ENCODE data around the gene NECTIN1.

NECTIN1 gene, protein sequence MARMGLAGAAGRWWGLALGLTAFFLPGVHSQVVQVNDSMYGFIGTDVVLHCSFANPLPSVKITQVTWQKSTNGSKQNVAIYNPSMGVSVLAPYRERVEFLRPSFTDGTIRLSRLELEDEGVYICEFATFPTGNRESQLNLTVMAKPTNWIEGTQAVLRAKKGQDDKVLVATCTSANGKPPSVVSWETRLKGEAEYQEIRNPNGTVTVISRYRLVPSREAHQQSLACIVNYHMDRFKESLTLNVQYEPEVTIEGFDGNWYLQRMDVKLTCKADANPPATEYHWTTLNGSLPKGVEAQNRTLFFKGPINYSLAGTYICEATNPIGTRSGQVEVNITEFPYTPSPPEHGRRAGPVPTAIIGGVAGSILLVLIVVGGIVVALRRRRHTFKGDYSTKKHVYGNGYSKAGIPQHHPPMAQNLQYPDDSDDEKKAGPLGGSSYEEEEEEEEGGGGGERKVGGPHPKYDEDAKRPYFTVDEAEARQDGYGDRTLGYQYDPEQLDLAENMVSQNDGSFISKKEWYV

DNA sequence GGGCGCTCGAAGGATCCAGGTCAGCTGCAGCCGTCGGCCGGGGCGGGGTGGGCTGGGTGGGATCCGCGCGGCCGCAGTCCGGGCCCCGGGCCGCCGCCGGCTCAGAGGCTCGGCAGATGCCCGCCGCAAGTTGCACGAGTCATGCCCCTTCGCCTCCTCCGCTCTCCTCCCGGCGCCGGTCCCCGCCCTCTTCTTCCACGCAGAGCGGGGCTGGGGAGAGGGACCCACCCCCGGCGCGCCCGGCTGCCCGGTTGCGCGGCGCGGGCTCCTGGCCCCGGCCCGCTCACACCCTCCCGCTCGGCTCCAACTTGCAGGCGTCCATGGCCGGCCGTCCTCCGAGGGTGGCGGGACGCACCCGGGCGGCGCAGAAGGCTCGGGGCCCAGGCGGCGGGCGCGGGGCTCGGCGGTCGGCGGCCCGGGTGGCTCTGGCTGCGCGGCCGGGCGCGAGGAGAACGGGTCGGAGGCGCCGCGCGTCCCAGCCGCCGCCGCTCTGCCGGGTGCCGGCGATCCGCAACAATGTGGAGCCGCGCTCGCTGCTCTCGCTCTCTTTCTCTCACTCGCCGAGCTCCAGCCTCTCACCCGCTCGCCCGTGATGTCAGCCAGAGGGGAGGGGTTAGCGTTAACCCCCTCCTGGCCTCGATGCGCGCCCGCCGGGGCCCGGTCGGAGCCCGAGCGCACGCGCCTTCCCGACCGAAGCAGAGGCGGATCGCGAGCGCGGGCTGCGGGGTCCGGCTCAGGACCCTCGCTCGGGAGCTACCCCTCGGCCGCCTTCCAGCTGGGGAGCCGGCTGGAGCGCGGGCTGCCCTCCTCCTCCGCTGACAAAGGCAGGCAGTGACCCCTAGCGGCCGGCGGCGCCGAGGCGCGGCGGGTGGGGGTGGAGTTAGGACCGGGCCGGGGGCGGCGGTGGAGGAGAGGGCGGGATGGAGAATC lies at the start of gene NECTIN1:
TSS of gene NECTIN1 (minus strand) at position 550 of the 930 bp plus-strand sequence. CDS start 647 bp downstream, outside the sequence.
- peak; percentile 95 for DNase-seq (ENCODE audit: low spot score)

- DNase-seq (ENCODE audit: low spot score): no peak
Measured at GRCh38 chr11:119778391-119779194, 49.6 kb upstream of the NECTIN1 start.

DNA sequence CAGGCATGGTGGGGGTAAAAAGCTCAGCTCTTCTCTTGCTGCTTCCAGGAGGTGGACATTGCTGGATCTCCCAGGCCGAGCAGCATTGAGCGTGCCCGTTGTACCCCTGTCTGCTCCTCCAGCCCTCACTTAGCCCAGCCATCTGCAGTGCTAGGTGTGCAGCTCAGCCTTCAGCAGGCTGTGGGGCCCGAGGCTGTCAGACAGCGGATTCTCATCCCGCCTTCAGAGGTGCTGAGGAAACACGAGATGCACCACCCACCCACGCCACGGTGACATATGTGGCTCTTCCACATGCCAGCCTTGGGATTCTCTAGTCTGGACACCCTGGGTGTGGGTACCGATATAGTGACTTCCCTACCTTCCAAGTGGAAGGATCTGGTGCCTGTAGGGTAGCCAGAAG lies 48.9 kb upstream of the NECTIN1 start:
- no peak for DNase-seq (ENCODE audit: low spot score)

GRCh38 chr11:119776651-119777050 lies 47.7 kb upstream of the NECTIN1 start:
- no peak for DNase-seq (ENCODE audit: low spot score)

GRCh38 chr11:119776031-119776636 lies 47.1 kb upstream of the NECTIN1 start:
- DNase-seq (ENCODE audit: low spot score): no peak

DNA sequence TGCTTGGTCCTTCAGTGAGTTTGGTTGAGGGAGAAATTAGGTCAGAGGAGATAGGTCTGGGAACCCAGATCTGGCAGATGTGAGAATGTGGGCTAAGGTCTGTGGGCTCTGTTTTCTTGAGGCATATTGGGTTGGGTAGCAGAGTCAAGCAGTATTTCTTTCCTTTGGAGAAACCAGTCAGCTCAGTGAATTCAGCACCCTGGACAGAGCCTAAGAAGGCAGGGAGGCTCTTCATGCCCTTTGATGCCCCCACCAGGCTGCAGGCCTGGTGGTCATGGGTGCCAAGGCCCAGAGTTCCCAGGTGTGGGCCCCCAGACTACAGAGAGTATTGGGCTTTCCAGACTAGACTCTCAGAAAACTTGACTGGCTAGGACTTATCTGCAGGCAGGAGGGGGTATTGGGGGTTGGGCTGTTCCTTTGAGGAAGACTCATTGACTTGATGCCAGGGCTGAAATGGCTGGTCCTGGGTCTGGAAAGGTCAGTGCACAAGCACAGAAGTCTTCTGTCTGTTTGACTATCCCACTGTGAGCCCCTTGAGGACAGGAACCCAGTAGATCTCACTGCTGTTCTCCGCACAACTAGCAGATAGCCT lies 45.3 kb upstream of the NECTIN1 start:
- no peak for DNase-seq (ENCODE audit: low spot score)

GRCh38 chr11:119772641-119773415 lies 43.8 kb upstream of the NECTIN1 start:
- no peak for DNase-seq (ENCODE audit: low spot score)

DNA sequence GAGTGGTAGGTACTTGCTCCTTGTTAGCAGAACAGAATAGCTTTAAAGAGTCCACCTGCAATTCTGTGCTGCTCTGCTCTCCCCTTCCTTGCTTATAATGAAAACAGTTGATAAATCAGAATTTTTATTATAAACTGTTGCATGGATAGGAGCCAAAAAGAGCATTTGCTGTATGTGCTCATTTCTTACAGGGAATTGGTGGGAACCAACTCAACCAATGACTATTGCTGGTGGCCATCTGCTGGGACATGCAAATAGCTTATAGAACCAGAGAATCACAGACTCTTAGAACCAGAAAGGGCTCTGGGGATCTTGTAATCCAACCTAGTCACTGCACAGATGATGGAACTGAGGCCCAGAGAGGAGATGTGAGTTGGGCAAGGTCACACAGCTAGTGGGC lies 43.1 kb upstream of the NECTIN1 start:
- no peak for DNase-seq (ENCODE audit: low spot score)

- DNase-seq (ENCODE audit: low spot score): no peak
Measured at GRCh38 chr11:119771172-119771770, 42.3 kb upstream of the NECTIN1 start.

DNA sequence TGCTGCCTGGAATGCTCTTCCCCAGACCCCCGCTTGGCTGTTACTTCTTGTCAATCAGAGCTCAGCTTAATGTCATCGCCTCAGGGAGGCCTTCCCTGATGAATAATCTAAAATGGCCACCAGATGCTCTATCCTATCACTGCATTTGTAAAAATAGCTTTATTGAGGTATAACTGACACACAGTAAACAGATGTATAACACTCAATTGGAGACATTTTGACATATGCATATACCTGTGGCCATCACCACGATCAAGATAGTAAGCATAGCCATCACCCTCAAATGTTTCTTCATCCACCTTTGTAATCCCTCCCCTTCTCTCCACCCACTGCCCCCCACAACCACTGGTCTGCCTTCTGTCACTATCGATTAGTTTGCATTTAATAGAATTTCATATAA lies 36.6 kb upstream of the NECTIN1 start:
- no peak for DNase-seq (ENCODE audit: low spot score)

GRCh38 chr11:119764108-119764868 lies 35.3 kb upstream of the NECTIN1 start:
- peak; percentile 68 for DNase-seq (ENCODE audit: low spot score)

- DNase-seq (ENCODE audit: low spot score): no peak
Measured at GRCh38 chr11:119763071-119763728, 34.2 kb upstream of the NECTIN1 start.

GRCh38 chr11:119759747-119760412 lies 30.9 kb upstream of the NECTIN1 start:
- no peak for DNase-seq (ENCODE audit: low spot score)

DNA sequence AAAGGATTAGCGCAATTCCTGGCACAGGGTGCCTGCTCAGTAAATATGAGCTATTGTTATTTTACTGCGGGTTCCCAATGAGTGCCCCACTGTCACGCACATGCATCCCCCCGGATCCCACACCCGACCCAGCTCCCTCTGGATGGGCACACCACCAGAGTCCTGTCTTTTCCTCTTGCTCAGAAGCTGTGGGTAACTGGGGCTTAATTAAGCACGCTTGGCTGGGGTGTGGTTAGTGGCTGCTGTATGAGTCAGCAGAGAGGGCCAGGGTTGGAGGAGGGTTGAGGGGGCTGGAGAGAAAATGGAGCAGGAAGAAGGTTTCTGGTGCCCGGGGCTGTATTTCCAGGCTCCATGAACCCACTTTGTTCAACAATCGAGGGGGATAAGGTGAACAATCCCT lies 30.3 kb upstream of the NECTIN1 start:
- peak; percentile 39 for DNase-seq (ENCODE audit: low spot score)

GRCh38 chr11:119758291-119758690 lies 29.3 kb upstream of the NECTIN1 start:
- no peak for DNase-seq (ENCODE audit: low spot score)

DNA sequence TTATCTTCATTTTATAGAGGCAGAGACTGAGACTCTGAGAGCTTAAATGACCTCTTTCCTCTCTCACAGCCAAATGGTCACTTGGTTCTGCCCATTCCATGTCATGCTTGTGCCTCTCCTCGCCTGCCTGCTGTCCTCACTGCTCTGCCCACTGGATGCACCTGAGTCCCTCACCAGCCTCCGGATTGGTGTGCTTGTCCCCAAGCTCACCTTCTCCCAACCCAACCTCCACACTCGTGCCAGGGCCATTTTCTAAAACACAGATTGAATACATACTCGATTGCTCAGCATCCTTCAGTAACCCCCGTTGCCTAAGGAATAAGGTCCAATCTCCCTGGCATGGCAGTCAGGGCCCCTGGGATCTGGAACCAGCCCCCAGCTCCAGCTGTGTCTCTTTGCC lies 28.4 kb upstream of the NECTIN1 start:
- DNase-seq (ENCODE audit: low spot score): no peak

DNA sequence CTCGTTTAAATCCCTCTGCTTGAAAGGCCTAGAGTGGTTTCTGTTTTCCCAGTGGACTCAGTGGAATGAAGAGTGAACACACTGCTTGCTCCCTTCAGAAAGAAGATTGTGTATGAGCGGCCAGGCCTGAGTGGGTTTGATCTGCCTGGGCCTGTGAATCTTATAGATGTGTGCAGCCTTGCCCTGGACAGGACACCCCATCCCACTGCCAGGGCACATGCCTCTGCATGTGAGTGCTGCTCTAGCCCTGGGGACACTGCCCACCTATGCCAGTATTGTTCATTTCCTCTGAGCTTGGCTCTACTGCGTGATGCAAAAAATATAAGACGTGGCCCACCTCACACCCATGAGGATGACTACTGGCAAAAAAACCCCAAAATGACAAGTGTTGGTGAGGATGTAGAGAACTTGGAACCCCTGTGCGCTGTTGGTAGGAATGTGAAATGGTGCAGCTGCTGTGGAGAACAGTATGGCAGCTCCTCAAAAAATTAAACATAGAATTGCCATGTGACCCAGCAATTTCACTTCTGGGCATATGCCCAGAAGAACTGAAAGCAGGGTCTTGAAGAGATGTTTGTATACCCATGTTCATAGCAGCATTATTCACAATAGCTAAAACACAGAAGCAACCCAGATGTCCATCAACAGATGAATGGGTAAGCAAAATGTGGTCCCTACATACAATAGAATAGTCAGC lies 27.3 kb upstream of the NECTIN1 start:
- DNase-seq (ENCODE audit: low spot score): no peak

Data from AG08396 (cell line).